Measurements from ENCODE around the gene CRY1. TPM values are rescaled to one million over a fixed set of nuclear protein-coding genes. Genes with fewer than 3 reads are reported as not detected.
A peak's percentile ranks its signal among the peaks of the same experiment; 100 is the strongest.

The CRY1 gene
- total RNA-seq, 1 donor from 2014 or later: 26.8 TPM

GRCh38 chr12:107091989-107092641 is 1.2 kb downstream of the CRY1 start:
- TF ChIP-seq, protein P1, sequence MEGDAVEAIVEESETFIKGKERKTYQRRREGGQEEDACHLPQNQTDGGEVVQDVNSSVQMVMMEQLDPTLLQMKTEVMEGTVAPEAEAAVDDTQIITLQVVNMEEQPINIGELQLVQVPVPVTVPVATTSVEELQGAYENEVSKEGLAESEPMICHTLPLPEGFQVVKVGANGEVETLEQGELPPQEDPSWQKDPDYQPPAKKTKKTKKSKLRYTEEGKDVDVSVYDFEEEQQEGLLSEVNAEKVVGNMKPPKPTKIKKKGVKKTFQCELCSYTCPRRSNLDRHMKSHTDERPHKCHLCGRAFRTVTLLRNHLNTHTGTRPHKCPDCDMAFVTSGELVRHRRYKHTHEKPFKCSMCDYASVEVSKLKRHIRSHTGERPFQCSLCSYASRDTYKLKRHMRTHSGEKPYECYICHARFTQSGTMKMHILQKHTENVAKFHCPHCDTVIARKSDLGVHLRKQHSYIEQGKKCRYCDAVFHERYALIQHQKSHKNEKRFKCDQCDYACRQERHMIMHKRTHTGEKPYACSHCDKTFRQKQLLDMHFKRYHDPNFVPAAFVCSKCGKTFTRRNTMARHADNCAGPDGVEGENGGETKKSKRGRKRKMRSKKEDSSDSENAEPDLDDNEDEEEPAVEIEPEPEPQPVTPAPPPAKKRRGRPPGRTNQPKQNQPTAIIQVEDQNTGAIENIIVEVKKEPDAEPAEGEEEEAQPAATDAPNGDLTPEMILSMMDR (conservative IDR thresholded peaks at IDR 0.05; ENCODE audit: low read depth, low read length): peak; percentile 77
- peak overlapping the region; percentile 94 for H3K4me3 ChIP-seq (ENCODE audit: low read depth, low read length)
- DNase-seq (ENCODE audit: low read depth): peak; percentile 89

DNA sequence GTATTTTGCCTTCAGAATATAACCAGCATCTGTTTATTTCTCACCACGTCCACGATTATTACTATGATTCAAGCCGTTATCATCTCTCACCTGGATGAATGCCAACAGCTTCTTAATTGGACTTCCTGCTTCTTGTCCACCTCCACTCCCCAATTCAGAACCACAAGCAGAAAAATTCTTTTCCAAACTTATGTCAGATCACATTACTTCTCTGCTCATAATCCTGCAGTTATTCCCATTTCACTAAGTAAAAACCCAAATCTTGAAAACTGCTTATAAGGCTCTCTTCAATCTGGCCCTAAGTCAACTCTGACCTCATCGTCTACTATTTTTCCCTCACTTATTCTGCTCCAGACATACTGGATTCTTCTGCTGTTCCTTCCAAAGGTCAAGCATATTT is 2.0 kb downstream of the CRY1 start:
- TF ChIP-seq, protein P1 (conservative IDR thresholded peaks at IDR 0.05; ENCODE audit: low read depth, low read length): no peak
- peak overlapping the region; percentile 94 for H3K4me3 ChIP-seq (ENCODE audit: low read depth, low read length)
- no peak for DNase-seq (ENCODE audit: low read depth)

GRCh38 chr12:107090711-107091110 is 2.6 kb downstream of the CRY1 start:
- TF ChIP-seq, protein P1 (conservative IDR thresholded peaks at IDR 0.05; ENCODE audit: low read depth, low read length): no peak
- no peak for DNase-seq (ENCODE audit: low read depth)
- H3K4me3 ChIP-seq (ENCODE audit: low read depth, low read length): no peak overlapping the region

- H3K4me3 ChIP-seq (ENCODE audit: low read depth, low read length): no peak overlapping the region
- TF ChIP-seq, protein P1 (conservative IDR thresholded peaks at IDR 0.05; ENCODE audit: low read depth, low read length): no peak
- DNase-seq (ENCODE audit: low read depth): no peak
Measured at GRCh38 chr12:107088912-107089311, 4.4 kb downstream of the CRY1 start.

GRCh38 chr12:107086314-107086713 is 7.0 kb downstream of the CRY1 start:
- no peak overlapping the region for H3K4me3 ChIP-seq (ENCODE audit: low read depth, low read length)
- no peak for DNase-seq (ENCODE audit: low read depth)
- TF ChIP-seq, protein P1 (conservative IDR thresholded peaks at IDR 0.05; ENCODE audit: low read depth, low read length): no peak

GRCh38 chr12:107081778-107082177 is 11.6 kb downstream of the CRY1 start:
- TF ChIP-seq, protein P1 (conservative IDR thresholded peaks at IDR 0.05; ENCODE audit: low read depth, low read length): no peak
- H3K4me3 ChIP-seq (ENCODE audit: low read depth, low read length): no peak overlapping the region
- no peak for DNase-seq (ENCODE audit: low read depth)

- DNase-seq (ENCODE audit: low read depth): no peak
- TF ChIP-seq, protein P1 (conservative IDR thresholded peaks at IDR 0.05; ENCODE audit: low read depth, low read length): no peak
Measured at GRCh38 chr12:107080299-107080698, 13.1 kb downstream of the CRY1 start.

More at GRCh38 chr12:107080299-107080698, 13.1 kb downstream of the CRY1 start:
- no peak overlapping the region for H3K4me3 ChIP-seq (ENCODE audit: low read depth, low read length)

Data from epithelial cell of proximal tubule (primary cell).